ENCODE measurements around the gene CNOT2.

The CNOT2 gene

GRCh38 chr12:70359458-70360197 lies 116.4 kb downstream of the CNOT2 start:
- Histone ChIP-seq H3K27me3 (ENCODE audit: low read length) (no peaks in the 10 kb centered on the region), H2AFZ (ENCODE audit: low read depth, low read length, severe bottlenecking) (no peak overlapping the region), H3K4me3 (ENCODE audit: insufficient read depth, low read length, poor library complexity, severe bottlenecking) (no peak overlapping the region), H3K9ac (ENCODE audit: low read length) (no peak overlapping the region), H4K20me1 (ENCODE audit: low read depth, low read length) (no peaks in the 10 kb centered on the region), H3K27ac (ENCODE audit: low read depth, low read length) (no peak overlapping the region), H3K9me3 (ENCODE audit: insufficient read depth, low read length) (no peaks in the 10 kb centered on the region), H3K4me2 (ENCODE audit: low read depth, low read length, poor library complexity, severe bottlenecking) (no peak overlapping the region), H3K9me2 (replicated peaks; ENCODE audit: insufficient read depth, low read length) (no peaks in the 10 kb centered on the region), H3F3A (ENCODE audit: insufficient read depth) (peaks cover 28% of the 10 kb centered on the region), H3K79me2 (ENCODE audit: insufficient read depth, low read length) (no peaks in the 10 kb centered on the region), H3K36me3 (ENCODE audit: low read length) (peaks cover 7% of the 10 kb centered on the region; the same call in 1 of the 2 replicates)
- TF ChIP-seq EZH2phosphoT487 (conservative IDR thresholded peaks at IDR 0.05; ENCODE audit: low read length), result no peak
- TF ChIP-seq CTCF (IDR thresholded peaks at IDR 0.05; ENCODE audit: insufficient read depth, low read length, poor library complexity, severe bottlenecking), result no peak

GRCh38 chr12:70360218-70360617 lies 117.0 kb downstream of the CNOT2 start:
- Histone ChIP-seq H3K9ac (ENCODE audit: low read length) (no peak overlapping the region), H3K36me3 (ENCODE audit: low read length) (peaks cover 3% of the 10 kb centered on the region; the same call in 1 of the 2 replicates), H2AFZ (ENCODE audit: low read depth, low read length, severe bottlenecking) (no peak overlapping the region), H3K4me2 (ENCODE audit: low read depth, low read length, poor library complexity, severe bottlenecking) (no peak overlapping the region), H4K20me1 (ENCODE audit: low read depth, low read length) (no peaks in the 10 kb centered on the region), H3K27ac (ENCODE audit: low read depth, low read length) (no peak overlapping the region), H3K9me2 (replicated peaks; ENCODE audit: insufficient read depth, low read length) (no peaks in the 10 kb centered on the region), H3F3A (ENCODE audit: insufficient read depth) (peaks cover 34% of the 10 kb centered on the region), H3K9me3 (ENCODE audit: insufficient read depth, low read length) (no peaks in the 10 kb centered on the region), H3K4me3 (ENCODE audit: insufficient read depth, low read length, poor library complexity, severe bottlenecking) (no peak overlapping the region), H3K27me3 (ENCODE audit: low read length) (no peaks in the 10 kb centered on the region), H3K79me2 (ENCODE audit: insufficient read depth, low read length) (no peaks in the 10 kb centered on the region)
- TF ChIP-seq EZH2phosphoT487 (conservative IDR thresholded peaks at IDR 0.05; ENCODE audit: low read length), result no peak
- no peak for TF ChIP-seq CTCF (IDR thresholded peaks at IDR 0.05; ENCODE audit: insufficient read depth, low read length, poor library complexity, severe bottlenecking)

- Histone ChIP-seq H3K4me3 (ENCODE audit: insufficient read depth, low read length, poor library complexity, severe bottlenecking) (peak overlapping the region; percentile 93), H3K4me2 (ENCODE audit: low read depth, low read length, poor library complexity, severe bottlenecking) (peak overlapping the region; percentile 91), H4K20me1 (ENCODE audit: low read depth, low read length) (no peaks in the 10 kb centered on the region), H3F3A (ENCODE audit: insufficient read depth) (peaks cover 35% of the 10 kb centered on the region), H3K9ac (ENCODE audit: low read length) (peak overlapping the region; percentile 66; the same call in 1 of the 2 replicates), H3K9me2 (replicated peaks; ENCODE audit: insufficient read depth, low read length) (no peaks in the 10 kb centered on the region), H2AFZ (ENCODE audit: low read depth, low read length, severe bottlenecking) (peak overlapping the region; percentile 95), H3K36me3 (ENCODE audit: low read length) (no peaks in the 10 kb centered on the region), H3K9me3 (ENCODE audit: insufficient read depth, low read length) (no peaks in the 10 kb centered on the region), H3K27ac (ENCODE audit: low read depth, low read length) (no peak overlapping the region), H3K79me2 (ENCODE audit: insufficient read depth, low read length) (no peaks in the 10 kb centered on the region), H3K27me3 (ENCODE audit: low read length) (no peaks in the 10 kb centered on the region)
- no peak for TF ChIP-seq CTCF (IDR thresholded peaks at IDR 0.05; ENCODE audit: insufficient read depth, low read length, poor library complexity, severe bottlenecking)
- TF ChIP-seq EZH2phosphoT487 (conservative IDR thresholded peaks at IDR 0.05; ENCODE audit: low read length), result no peak
Measured at GRCh38 chr12:70364695-70365397, 121.6 kb downstream of the CNOT2 start.

Measured in SU-DHL-6 (cell line).